SK-MEL-5 (cell line): Measurements from ENCODE around the gene PRDM1. TPM values are rescaled to one million over a fixed set of nuclear protein-coding genes. Genes with fewer than 3 reads are reported as not detected.
A peak's percentile ranks its signal among the peaks of the same experiment; 100 is the strongest.

Source experiments
- DNase-seq: peaks from one replicate; pipeline ENCODE4 v3.0.0-alpha.2; 2016; ENCODE audit warnings: low read depth, low spot score
- in situ Hi-C: cut with HindIII; loops from 2 replicates; pipeline ENCODE4 v1.10.0; 2016; ENCODE audit warnings: low sequenced_read_pairs, high pct_unique_total_duplicates, low pct_unique_long_range_greater_than_20kb
- total RNA-seq: library from RNA; depleted of rRNA; stranded (reverse); fragments of >200 nt; shearing (Covaris generic); gene quantifications from 2 replicates; pipeline ENCODE4 v1.2.3, GENCODE V29; 2014

Gene PRDM1
- total RNA-seq, 1 experiment from 2014 or later, result 0.16 TPM

- in situ Hi-C loops, result no loop called here
- no peak for DNase-seq
Measured at GRCh38 chr6:106086814-106087175, 659 bp downstream of the PRDM1 start.

- no peak for DNase-seq
- in situ Hi-C loops, result no loop called here
Measured at GRCh38 chr6:106087548-106088325, 1.6 kb downstream of the PRDM1 start.

GRCh38 chr6:106090001-106090400, 3.9 kb downstream of the PRDM1 start:
- peak; percentile 46 for DNase-seq
- in situ Hi-C loops, result no loop called here

- no peak for DNase-seq
- in situ Hi-C loops, result no loop called here
Measured at GRCh38 chr6:106092279-106092678, 6.1 kb downstream of the PRDM1 start.

- DNase-seq, result no peak
- in situ Hi-C loops, result no loop called here
Measured at GRCh38 chr6:106094261-106094963, 8.3 kb downstream of the PRDM1 start.

GRCh38 chr6:106094964-106095335, 8.8 kb downstream of the PRDM1 start:
- no peak for DNase-seq
- in situ Hi-C loops, result no loop called here

GRCh38 chr6:106097411-106098231, 11.5 kb downstream of the PRDM1 start:
- in situ Hi-C loops, result no loop called here
- peak; percentile 35 for DNase-seq

- no peak for DNase-seq
- in situ Hi-C loops, result no loop called here
Measured at GRCh38 chr6:106098383-106099234, 12.5 kb downstream of the PRDM1 start.

GRCh38 chr6:106099235-106099537, 13.1 kb downstream of the PRDM1 start:
- in situ Hi-C loops, result no loop called here

GRCh38 chr6:106100755-106101154, 14.6 kb downstream of the PRDM1 start:
- DNase-seq, result no peak
- in situ Hi-C loops, result no loop called here

More at GRCh38 chr6:106099235-106099537, 13.1 kb downstream of the PRDM1 start:
- no peak for DNase-seq

- DNase-seq, result no peak
- in situ Hi-C loops, result no loop called here
Measured at GRCh38 chr6:106101466-106101865, 15.3 kb downstream of the PRDM1 start.

GRCh38 chr6:106102034-106102433, 15.9 kb downstream of the PRDM1 start:
- DNase-seq, result no peak
- in situ Hi-C loops, result no loop called here

- no peak for DNase-seq
- in situ Hi-C loops, result no loop called here
Measured at GRCh38 chr6:106102967-106103727, 17.0 kb downstream of the PRDM1 start.

GRCh38 chr6:106103728-106104109, 17.6 kb downstream of the PRDM1 start:
- DNase-seq, result no peak
- in situ Hi-C loops, result no loop called here

- DNase-seq, result no peak
- in situ Hi-C loops, result no loop called here
Measured at GRCh38 chr6:106104476-106104875, 18.3 kb downstream of the PRDM1 start.

- no peak for DNase-seq
- in situ Hi-C loops, result no loop called here
Measured at GRCh38 chr6:106104941-106105340, 18.8 kb downstream of the PRDM1 start.

GRCh38 chr6:106105493-106105892, 19.4 kb downstream of the PRDM1 start:
- in situ Hi-C loops, result no loop called here
- no peak for DNase-seq
